H9 (cell line): ENCODE measurements around the gene SORCS2. TPM values are rescaled to one million over a fixed set of nuclear protein-coding genes. Genes with fewer than 3 reads are reported as not detected.

Experiments
- DNase-seq: peaks from one replicate; pipeline ENCODE4 v3.0.0-alpha.2; 2017
- H2AFZ ChIP-seq: one replicate; pipeline ENCODE4 v1.6.1; 2013; ENCODE audit warnings: mild to moderate bottlenecking, low read length, control low read depth, moderate library complexity
- H2AK5ac ChIP-seq: 2 replicates; pipeline ENCODE4 v1.6.1; 2013; ENCODE audit warnings: low read length, control low read depth, mixed read lengths; ENCODE audit not compliant: insufficient read length
- H2BK120ac ChIP-seq: one replicate; pipeline ENCODE4 v1.6.1; 2013; ENCODE audit warnings: low read depth, mild to moderate bottlenecking, low read length, control low read depth, inconsistent platforms; ENCODE audit not compliant: poor library complexity, severe bottlenecking
- H2BK12ac ChIP-seq: 2 replicates; pipeline ENCODE4 v1.6.1; 2013; ENCODE audit warnings: low read length, control low read depth, mixed read lengths, low read depth; ENCODE audit not compliant: insufficient read length
- H2BK15ac ChIP-seq: 2 replicates; pipeline ENCODE4 v1.6.1; 2013; ENCODE audit warnings: low read depth, low read length, control low read depth
- H2BK20ac ChIP-seq: one replicate; pipeline ENCODE4 v1.6.1; 2013; ENCODE audit warnings: low read depth, mild to moderate bottlenecking, low read length, control low read depth, inconsistent platforms; ENCODE audit not compliant: poor library complexity, severe bottlenecking
- H2BK5ac ChIP-seq: 2 replicates; pipeline ENCODE4 v1.6.1; 2013; ENCODE audit warnings: low read length, control low read depth, mixed read lengths; ENCODE audit not compliant: insufficient read length
- H3K14ac ChIP-seq: 2 replicates; pipeline ENCODE4 v1.6.1; 2013; ENCODE audit warnings: low read length, control low read depth; ENCODE audit not compliant: insufficient read depth
- H3K18ac ChIP-seq: 2 replicates; pipeline ENCODE4 v1.6.1; 2013; ENCODE audit warnings: low read depth, mild to moderate bottlenecking, mixed read lengths, low read length, control low read depth; ENCODE audit not compliant: insufficient read length
- H3K23ac ChIP-seq: 2 replicates; pipeline ENCODE4 v1.6.1; 2013; ENCODE audit warnings: low read length, control low read depth, mixed read lengths, low read depth; ENCODE audit not compliant: insufficient read length
- H3K23me2 ChIP-seq: 2 replicates; pipeline ENCODE4 v1.6.1; 2013; ENCODE audit warnings: low read depth, mild to moderate bottlenecking, mixed read lengths, low read length, control low read depth; ENCODE audit not compliant: insufficient read length, poor library complexity, severe bottlenecking
- H3K27ac ChIP-seq: 2 replicates; pipeline ENCODE4 v1.5.1; 2013; ENCODE audit warnings: low read length, control low read depth, mixed read lengths, low read depth; ENCODE audit not compliant: insufficient read length
- H3K27me3 ChIP-seq: 2 replicates; pipeline ENCODE4 v1.6.1; 2013; ENCODE audit warnings: low read length, control low read depth, inconsistent platforms; ENCODE audit not compliant: insufficient read depth
- H3K4ac ChIP-seq: 2 replicates; pipeline ENCODE4 v1.6.1; 2013; ENCODE audit warnings: low read depth, mild to moderate bottlenecking, control low read depth, inconsistent platforms, low read length, moderate library complexity
- H3K4me1 ChIP-seq: 2 replicates; pipeline ENCODE4 v1.6.1; 2013; ENCODE audit warnings: low read length, control low read depth, inconsistent platforms; ENCODE audit not compliant: insufficient read depth
- H3K4me2 ChIP-seq: 2 replicates; pipeline ENCODE4 v1.6.1; 2013; ENCODE audit warnings: low read length, control low read depth, mixed read lengths; ENCODE audit not compliant: insufficient read length, insufficient read depth
- H3K56ac ChIP-seq: 2 replicates; pipeline ENCODE4 v1.6.1; 2013; ENCODE audit warnings: low read depth, mild to moderate bottlenecking, mixed read lengths, low read length, control low read depth; ENCODE audit not compliant: insufficient read length
- H3K79me1 ChIP-seq: 2 replicates; pipeline ENCODE4 v1.6.1; 2013; ENCODE audit warnings: low read depth, mild to moderate bottlenecking, moderate library complexity, low read length, control low read depth, inconsistent platforms; ENCODE audit not compliant: insufficient read depth, poor library complexity, severe bottlenecking
- H3K79me2 ChIP-seq: 2 replicates; pipeline ENCODE4 v1.6.1; 2013; ENCODE audit warnings: low read length, control low read depth, inconsistent platforms; ENCODE audit not compliant: insufficient read depth
- H3K9ac ChIP-seq: 2 replicates; pipeline ENCODE4 v1.6.1; 2013; ENCODE audit warnings: low read length, control low read depth, mixed read lengths; ENCODE audit not compliant: insufficient read length; ENCODE audit errors: extremely low read depth
- H3K9me3 ChIP-seq: one replicate; pipeline ENCODE4 v1.6.1; 2013; ENCODE audit warnings: low read depth, low read length, inconsistent platforms; ENCODE audit not compliant: control insufficient read depth
- H3T11ph ChIP-seq: one replicate; pipeline ENCODE4 v1.6.1; 2013; ENCODE audit warnings: mild to moderate bottlenecking, low read length, control low read depth, inconsistent platforms
- H4K20me1 ChIP-seq: one replicate; pipeline ENCODE4 v1.6.1; 2013; ENCODE audit not compliant: control insufficient read depth, insufficient read length, insufficient read depth
- H4K5ac ChIP-seq: 2 replicates; pipeline ENCODE4 v1.6.1; 2013; ENCODE audit warnings: low read depth, mild to moderate bottlenecking, mixed read lengths, low read length, control low read depth; ENCODE audit not compliant: insufficient read length
- H4K8ac ChIP-seq: replicated peaks from 2 replicates; pipeline ENCODE4 v1.6.1; 2013; ENCODE audit warnings: low read length, control low read depth, mixed read lengths, low read depth; ENCODE audit not compliant: insufficient read length
- H4K91ac ChIP-seq: 2 replicates; pipeline ENCODE4 v1.6.1; 2013; ENCODE audit warnings: low read depth, mild to moderate bottlenecking, moderate library complexity, mixed read lengths, low read length, control low read depth; ENCODE audit not compliant: insufficient read length
- H3K27ac Mint-ChIP-seq, 3 experiments: 2 replicates in 2 of 3; 3 replicates in 1 of 3; pipeline ENCODE4 v1.8.0; 2020 to 2021; ENCODE audit warnings: mixed read lengths in 3 of 3, mild to moderate bottlenecking in 1 of 3, moderate library complexity in 1 of 3
- H3K27me3 Mint-ChIP-seq: 2 replicates; pipeline ENCODE4 v1.8.0; 2021; ENCODE audit warnings: low read depth, mild to moderate bottlenecking, moderate library complexity, mixed read lengths
- H3K36me3 Mint-ChIP-seq, 3 experiments: 2 replicates in 2 of 3; 3 replicates in 1 of 3; pipeline ENCODE4 v1.8.0; 2020 to 2021; ENCODE audit warnings: low read depth in 3 of 3, mixed read lengths in 3 of 3; ENCODE audit not compliant: insufficient read depth in 1 of 3
- H3K4me1 Mint-ChIP-seq, 2 experiments: 2 replicates each; pipeline ENCODE4 v1.8.0; 2020; ENCODE audit warnings: mixed read lengths in 2 of 2
- H3K4me3 Mint-ChIP-seq, 2 experiments: 2 replicates in 1 of 2; 3 replicates in 1 of 2; pipeline ENCODE4 v1.8.0; 2020 to 2021; ENCODE audit warnings: mild to moderate bottlenecking in 2 of 2, mixed read lengths in 2 of 2, moderate library complexity in 1 of 2
- H3K9me3 Mint-ChIP-seq, 2 experiments: 2 replicates in 1 of 2; 3 replicates in 1 of 2; pipeline ENCODE4 v1.8.0; 2020; ENCODE audit warnings: mild to moderate bottlenecking in 2 of 2, mixed read lengths in 2 of 2, moderate library complexity in 1 of 2
- WGBS: extraction: QIAGEN DNeasy Blood & Tissue Kit; methylation state at CpG from one replicate; pipeline ENCODE4 v1.1.7; 2013; ENCODE audit warnings: missing lambda C conversion rate, low lambda C conversion rate, mixed read lengths; ENCODE audit not compliant: insufficient read length; ENCODE audit errors: extremely low coverage; 5-methylcytosine and 5-hydroxymethylcytosine counted together
- total RNA-seq: library from RNA; stranded (reverse); gene quantifications from 2 replicates; pipeline ENCODE4 v1.2.1, GENCODE V29; 2021
- TF ChIP-seq, protein P1 (sequence below): fragments of 200-600 bp; sonication (generic); conservative IDR thresholded peaks from 3 replicates; pipeline ENCODE4 v1.8.0; 2021; ENCODE audit warnings: antibody characterized with exemption, mild to moderate bottlenecking

SORCS2 gene
- total RNA-seq, 1 experiment from 2014 or later = 0.57 TPM

DNA sequence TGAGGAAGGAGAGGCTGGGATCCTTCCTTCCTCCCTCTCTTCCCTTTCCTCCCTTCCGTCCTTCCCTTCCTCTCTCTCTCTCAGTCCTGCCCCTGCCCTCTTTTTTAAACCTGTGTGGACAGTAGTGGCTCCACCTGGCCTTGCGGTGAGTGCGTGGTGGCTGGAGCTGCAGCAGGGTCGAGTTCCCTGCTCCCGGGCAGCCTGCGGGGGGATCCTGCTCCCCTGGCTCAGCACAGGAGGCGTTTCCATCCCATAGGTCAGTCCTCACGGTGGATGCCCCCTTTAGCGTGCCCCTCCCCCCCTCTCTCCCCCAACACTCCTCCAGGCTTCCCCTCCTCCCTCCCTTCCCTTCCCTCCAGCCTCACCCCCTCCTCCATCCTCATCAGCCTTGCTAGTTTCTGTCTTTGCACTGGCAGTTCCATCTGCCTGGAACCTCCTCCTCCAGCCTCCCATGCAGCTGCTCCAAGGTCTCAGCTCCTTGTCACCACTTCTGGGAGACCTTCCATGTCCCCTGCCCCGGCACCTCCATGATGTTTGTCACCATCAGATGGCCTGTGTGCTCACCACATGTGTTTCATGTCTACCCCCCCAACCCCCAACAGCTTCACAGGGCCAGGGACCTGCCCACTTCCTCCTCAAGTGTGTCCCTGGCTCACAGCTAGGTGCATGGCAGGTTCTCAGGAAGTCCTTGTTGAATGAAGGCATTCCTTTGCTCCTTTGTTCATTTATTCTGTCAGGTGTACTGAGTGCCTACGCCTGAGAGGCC, 174.0 kb downstream of the SORCS2 start:
- Histone ChIP-seq H3K4me2 (no peak overlapping the region), H2BK5ac (no peak overlapping the region), H2BK20ac (no peak overlapping the region), H3K79me1 (no peaks in the 10 kb centered on the region), H3K79me2 (no peaks in the 10 kb centered on the region), H3K18ac (no peak overlapping the region), H2BK15ac (no peak overlapping the region), H3K4me1 (peaks cover 4% of the 10 kb centered on the region; the same call in 1 of the 2 replicates), H3K9ac (no peak overlapping the region), H2BK120ac (no peak overlapping the region), H3K23me2 (no peaks in the 10 kb centered on the region), H3K14ac (peak overlapping the region; percentile 26; the same call in 1 of the 2 replicates), H3T11ph (no peak overlapping the region), H2BK12ac (no peak overlapping the region), H4K20me1 (no peaks in the 10 kb centered on the region), H3K27ac (no peak overlapping the region), H2AK5ac (no peak overlapping the region), H3K4ac (no peak overlapping the region), H4K8ac (no peak overlapping the region), H3K23ac (no peak overlapping the region), H3K27me3 (no peaks in the 10 kb centered on the region), H4K5ac (no peak overlapping the region), H3K56ac (no peak overlapping the region), H4K91ac (no peak overlapping the region), H3K9me3 (no peaks in the 10 kb centered on the region), H2AFZ (no peak overlapping the region)
- WGBS = no CpG with 5 or more reads among the region's 11 CpGs
- Mint-ChIP-seq H3K9me3 (peaks cover 0 to 2% of the 10 kb centered on the region in 2 experiments; a peak in 2 of 5 replicates), H3K4me3 (no peak overlapping the region), H3K27ac (peak overlapping the region in 1 of 3 experiments; percentile 78; a peak in 3 of 7 replicates), H3K27me3 (peaks cover 4% of the 10 kb centered on the region), H3K36me3 (no peaks in the 10 kb centered on the region; a peak in 1 of 7 replicates), H3K4me1 (peaks cover 9 to 13% of the 10 kb centered on the region in 2 experiments)
- TF ChIP-seq, protein P1, sequence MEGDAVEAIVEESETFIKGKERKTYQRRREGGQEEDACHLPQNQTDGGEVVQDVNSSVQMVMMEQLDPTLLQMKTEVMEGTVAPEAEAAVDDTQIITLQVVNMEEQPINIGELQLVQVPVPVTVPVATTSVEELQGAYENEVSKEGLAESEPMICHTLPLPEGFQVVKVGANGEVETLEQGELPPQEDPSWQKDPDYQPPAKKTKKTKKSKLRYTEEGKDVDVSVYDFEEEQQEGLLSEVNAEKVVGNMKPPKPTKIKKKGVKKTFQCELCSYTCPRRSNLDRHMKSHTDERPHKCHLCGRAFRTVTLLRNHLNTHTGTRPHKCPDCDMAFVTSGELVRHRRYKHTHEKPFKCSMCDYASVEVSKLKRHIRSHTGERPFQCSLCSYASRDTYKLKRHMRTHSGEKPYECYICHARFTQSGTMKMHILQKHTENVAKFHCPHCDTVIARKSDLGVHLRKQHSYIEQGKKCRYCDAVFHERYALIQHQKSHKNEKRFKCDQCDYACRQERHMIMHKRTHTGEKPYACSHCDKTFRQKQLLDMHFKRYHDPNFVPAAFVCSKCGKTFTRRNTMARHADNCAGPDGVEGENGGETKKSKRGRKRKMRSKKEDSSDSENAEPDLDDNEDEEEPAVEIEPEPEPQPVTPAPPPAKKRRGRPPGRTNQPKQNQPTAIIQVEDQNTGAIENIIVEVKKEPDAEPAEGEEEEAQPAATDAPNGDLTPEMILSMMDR = no peak
- no peak for DNase-seq
